Measurements from ENCODE around the gene GRPEL1. TPM values are rescaled to one million over a fixed set of nuclear protein-coding genes. Genes with fewer than 3 reads are reported as not detected.

Gene GRPEL1
- total and polyA plus RNA-seq, 10 of the 15 experiments (the other 5 are each of a cell fraction or from before 2014, with no cell fraction given) = 30.8 to 119 (median 67.6) TPM

DNA sequence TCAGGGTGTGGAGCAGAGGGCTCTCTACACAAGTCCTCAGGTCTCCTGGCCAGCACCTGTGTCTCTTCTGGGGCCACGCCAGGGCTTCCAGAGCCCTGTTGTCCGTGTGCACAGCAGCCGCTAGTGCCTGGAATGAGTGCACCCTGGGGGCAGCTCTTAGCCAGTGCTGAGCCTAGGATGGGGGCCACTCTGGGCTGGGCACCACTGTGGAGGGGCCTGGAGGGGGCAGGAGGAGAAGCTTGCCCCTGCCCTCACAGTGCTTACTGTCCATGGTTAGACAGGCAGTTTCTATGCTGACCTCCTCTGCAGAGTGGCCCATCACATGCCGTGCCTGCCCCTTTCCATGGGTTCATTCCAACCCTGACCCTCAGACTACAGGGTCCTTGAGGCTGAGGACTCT lies 42.7 kb upstream of the GRPEL1 start:
- Histone ChIP-seq H4K20me1 (ENCODE audit: control insufficient read depth, insufficient read depth) (no peaks in the 10 kb centered on the region), H3K4me1 (ENCODE audit: control insufficient read depth, insufficient read depth, low read length) (no peaks in the 10 kb centered on the region), H3K27me3 (replicated peaks in 1 of 2; ENCODE audit: control insufficient read depth in 2 of 2, insufficient read depth in 2 of 2, low read length in 1 of 2) (no peaks in the 10 kb centered on the region; a peak in 1 of 4 replicates), H3K9me3 (replicated peaks; ENCODE audit: control insufficient read depth, insufficient read depth, low read length) (no peaks in the 10 kb centered on the region; the same call in 2 of the 3 replicates), H2AFZ (ENCODE audit: control insufficient read depth, low read depth, low read length) (no peak overlapping the region), H3K79me2 (ENCODE audit: control insufficient read depth, insufficient read depth, low read length) (no peaks in the 10 kb centered on the region), H3K27ac (ENCODE audit: control insufficient read depth, insufficient read depth) (no peak overlapping the region), H3K36me3 (ENCODE audit: control insufficient read depth in 2 of 2, insufficient read depth in 2 of 2, low read length in 1 of 2) (no peaks in the 10 kb centered on the region), H3K4me3 (no peak overlapping the region), H3K4me2 (ENCODE audit: control insufficient read depth, insufficient read depth) (no peak overlapping the region), H3K9ac (ENCODE audit: control insufficient read depth, insufficient read depth, low read length) (no peak overlapping the region)
- SMC1A ChIA-PET (ENCODE audit: uncharacterized antibody, unreplicated experiment) = no interaction called here
- POLR2A ChIA-PET = no interaction called here
- WGBS (ENCODE audit: insufficient coverage, insufficient replicate concordance, low lambda C conversion rate, missing lambda C conversion rate) = 13% methylated on average over 4 of the region's 4 CpGs
- intact Hi-C loops (cut with micrococcal nuclease; ENCODE audit: unreplicated experiment) (no loop called here), in situ Hi-C loops (cut with MboI) (no loop called here)
- no peak for ATAC-seq
- no peak for DNase-seq (ENCODE audit: low read depth, low spot score)
- no TSS peak for BruUV-seq (replicated peaks)
- FAIRE-seq = no peak
- CTCF ChIA-PET = no interaction called here
- RAD21 ChIA-PET (ENCODE audit: unreplicated experiment) = no interaction called here
- no peak for TF ChIP-seq HDAC6 (IDR thresholded peaks at IDR 0.05; ENCODE audit: unreplicated experiment)
- TF ChIP-seq, protein P1, sequence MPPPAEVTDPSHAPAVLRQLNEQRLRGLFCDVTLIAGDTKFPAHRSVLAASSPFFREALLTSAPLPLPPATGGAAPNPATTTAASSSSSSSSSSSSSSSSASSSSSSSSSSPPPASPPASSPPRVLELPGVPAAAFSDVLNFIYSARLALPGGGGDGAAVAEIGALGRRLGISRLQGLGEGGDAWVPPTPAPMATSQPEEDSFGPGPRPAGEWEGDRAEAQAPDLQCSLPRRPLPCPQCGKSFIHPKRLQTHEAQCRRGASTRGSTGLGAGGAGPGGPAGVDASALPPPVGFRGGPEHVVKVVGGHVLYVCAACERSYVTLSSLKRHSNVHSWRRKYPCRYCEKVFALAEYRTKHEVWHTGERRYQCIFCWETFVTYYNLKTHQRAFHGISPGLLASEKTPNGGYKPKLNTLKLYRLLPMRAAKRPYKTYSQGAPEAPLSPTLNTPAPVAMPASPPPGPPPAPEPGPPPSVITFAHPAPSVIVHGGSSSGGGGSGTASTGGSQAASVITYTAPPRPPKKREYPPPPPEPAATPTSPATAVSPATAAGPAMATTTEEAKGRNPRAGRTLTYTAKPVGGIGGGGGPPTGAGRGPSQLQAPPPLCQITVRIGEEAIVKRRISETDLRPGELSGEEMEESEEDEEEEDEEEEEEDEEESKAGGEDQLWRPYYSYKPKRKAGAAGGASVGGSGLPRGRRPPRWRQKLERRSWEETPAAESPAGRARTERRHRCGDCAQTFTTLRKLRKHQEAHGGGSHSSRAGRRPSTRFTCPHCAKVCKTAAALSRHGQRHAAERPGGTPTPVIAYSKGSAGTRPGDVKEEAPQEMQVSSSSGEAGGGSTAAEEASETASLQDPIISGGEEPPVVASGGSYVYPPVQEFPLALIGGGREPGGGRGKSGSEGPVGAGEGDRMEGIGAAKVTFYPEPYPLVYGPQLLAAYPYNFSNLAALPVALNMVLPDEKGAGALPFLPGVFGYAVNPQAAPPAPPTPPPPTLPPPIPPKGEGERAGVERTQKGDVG (CRISPR knock-in tag; IDR thresholded peaks at IDR 0.05) = no peak
- no peak for TF ChIP-seq ZNF274 (IDR thresholded peaks at IDR 0.05; ENCODE audit: insufficient read depth, insufficient read length)
- no peak for TF ChIP-seq PML (IDR thresholded peaks at IDR 0.05; ENCODE audit: low read length)
- no peak for TF ChIP-seq CREM (IDR thresholded peaks at IDR 0.05; ENCODE audit: low read depth)
- no peak for TF ChIP-seq POU2F2 (IDR thresholded peaks at IDR 0.05; ENCODE audit: borderline replicate concordance, low read depth, low read length)
- TF ChIP-seq, protein P2, sequence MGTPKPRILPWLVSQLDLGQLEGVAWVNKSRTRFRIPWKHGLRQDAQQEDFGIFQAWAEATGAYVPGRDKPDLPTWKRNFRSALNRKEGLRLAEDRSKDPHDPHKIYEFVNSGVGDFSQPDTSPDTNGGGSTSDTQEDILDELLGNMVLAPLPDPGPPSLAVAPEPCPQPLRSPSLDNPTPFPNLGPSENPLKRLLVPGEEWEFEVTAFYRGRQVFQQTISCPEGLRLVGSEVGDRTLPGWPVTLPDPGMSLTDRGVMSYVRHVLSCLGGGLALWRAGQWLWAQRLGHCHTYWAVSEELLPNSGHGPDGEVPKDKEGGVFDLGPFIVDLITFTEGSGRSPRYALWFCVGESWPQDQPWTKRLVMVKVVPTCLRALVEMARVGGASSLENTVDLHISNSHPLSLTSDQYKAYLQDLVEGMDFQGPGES (IDR thresholded peaks at IDR 0.05) = no peak
- TF ChIP-seq, protein P3, sequence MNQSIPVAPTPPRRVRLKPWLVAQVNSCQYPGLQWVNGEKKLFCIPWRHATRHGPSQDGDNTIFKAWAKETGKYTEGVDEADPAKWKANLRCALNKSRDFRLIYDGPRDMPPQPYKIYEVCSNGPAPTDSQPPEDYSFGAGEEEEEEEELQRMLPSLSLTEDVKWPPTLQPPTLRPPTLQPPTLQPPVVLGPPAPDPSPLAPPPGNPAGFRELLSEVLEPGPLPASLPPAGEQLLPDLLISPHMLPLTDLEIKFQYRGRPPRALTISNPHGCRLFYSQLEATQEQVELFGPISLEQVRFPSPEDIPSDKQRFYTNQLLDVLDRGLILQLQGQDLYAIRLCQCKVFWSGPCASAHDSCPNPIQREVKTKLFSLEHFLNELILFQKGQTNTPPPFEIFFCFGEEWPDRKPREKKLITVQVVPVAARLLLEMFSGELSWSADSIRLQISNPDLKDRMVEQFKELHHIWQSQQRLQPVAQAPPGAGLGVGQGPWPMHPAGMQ (IDR thresholded peaks at IDR 0.05; ENCODE audit: borderline replicate concordance) = no peak
- no peak for TF ChIP-seq GABPA (IDR thresholded peaks at IDR 0.05; ENCODE audit: low read depth)
- TF ChIP-seq ETV6 (conservative IDR thresholded peaks at IDR 0.05 in 1 of 2, IDR thresholded peaks at IDR 0.05 in 1 of 2; ENCODE audit: borderline replicate concordance in 1 of 2, low read depth in 1 of 2) = no peak
- TF ChIP-seq SMAD1 (IDR thresholded peaks at IDR 0.05; ENCODE audit: low read depth, partially characterized antibody) = no peak
- no peak for TF ChIP-seq SUZ12 (IDR thresholded peaks at IDR 0.05; ENCODE audit: unreplicated experiment)
- TF ChIP-seq, protein P4, sequence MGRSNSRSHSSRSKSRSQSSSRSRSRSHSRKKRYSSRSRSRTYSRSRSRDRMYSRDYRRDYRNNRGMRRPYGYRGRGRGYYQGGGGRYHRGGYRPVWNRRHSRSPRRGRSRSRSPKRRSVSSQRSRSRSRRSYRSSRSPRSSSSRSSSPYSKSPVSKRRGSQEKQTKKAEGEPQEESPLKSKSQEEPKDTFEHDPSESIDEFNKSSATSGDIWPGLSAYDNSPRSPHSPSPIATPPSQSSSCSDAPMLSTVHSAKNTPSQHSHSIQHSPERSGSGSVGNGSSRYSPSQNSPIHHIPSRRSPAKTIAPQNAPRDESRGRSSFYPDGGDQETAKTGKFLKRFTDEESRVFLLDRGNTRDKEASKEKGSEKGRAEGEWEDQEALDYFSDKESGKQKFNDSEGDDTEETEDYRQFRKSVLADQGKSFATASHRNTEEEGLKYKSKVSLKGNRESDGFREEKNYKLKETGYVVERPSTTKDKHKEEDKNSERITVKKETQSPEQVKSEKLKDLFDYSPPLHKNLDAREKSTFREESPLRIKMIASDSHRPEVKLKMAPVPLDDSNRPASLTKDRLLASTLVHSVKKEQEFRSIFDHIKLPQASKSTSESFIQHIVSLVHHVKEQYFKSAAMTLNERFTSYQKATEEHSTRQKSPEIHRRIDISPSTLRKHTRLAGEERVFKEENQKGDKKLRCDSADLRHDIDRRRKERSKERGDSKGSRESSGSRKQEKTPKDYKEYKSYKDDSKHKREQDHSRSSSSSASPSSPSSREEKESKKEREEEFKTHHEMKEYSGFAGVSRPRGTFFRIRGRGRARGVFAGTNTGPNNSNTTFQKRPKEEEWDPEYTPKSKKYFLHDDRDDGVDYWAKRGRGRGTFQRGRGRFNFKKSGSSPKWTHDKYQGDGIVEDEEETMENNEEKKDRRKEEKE (IDR thresholded peaks at IDR 0.05) = no peak
